ENCODE data around the gene TESK2.
A peak's percentile ranks its signal among the peaks of the same experiment; 100 is the strongest.

The TESK2 gene

GRCh38 chr1:45364294-45364693 lies 126.7 kb downstream of the TESK2 start:
- DNase-seq = no peak

- peak; percentile 69 for DNase-seq
Measured at GRCh38 chr1:45360981-45361380, 130.0 kb downstream of the TESK2 start.

- peak; percentile 80 for DNase-seq
Measured at GRCh38 chr1:45359882-45360513, 131.0 kb downstream of the TESK2 start.

GRCh38 chr1:45356186-45356585 lies 134.8 kb downstream of the TESK2 start:
- DNase-seq = no peak

- no peak for DNase-seq
Measured at GRCh38 chr1:45355683-45356082, 135.3 kb downstream of the TESK2 start.

- DNase-seq = no peak
Measured at GRCh38 chr1:45354838-45355237, 136.1 kb downstream of the TESK2 start.

GRCh38 chr1:45353685-45354084 lies 137.3 kb downstream of the TESK2 start:
- DNase-seq = no peak

GRCh38 chr1:45351508-45351907 lies 139.5 kb downstream of the TESK2 start:
- DNase-seq = no peak

- no peak for DNase-seq
Measured at GRCh38 chr1:45348966-45349677, 141.8 kb downstream of the TESK2 start.

- no peak for DNase-seq
Measured at GRCh38 chr1:45348609-45348965, 142.4 kb downstream of the TESK2 start.

GRCh38 chr1:45348020-45348419 lies 142.9 kb downstream of the TESK2 start:
- no peak for DNase-seq

GRCh38 chr1:45346473-45346872 lies 144.5 kb downstream of the TESK2 start:
- no peak for DNase-seq

- no peak for DNase-seq
Measured at GRCh38 chr1:45345014-45345413, 145.9 kb downstream of the TESK2 start.

GRCh38 chr1:45344499-45344898 lies 146.5 kb downstream of the TESK2 start:
- no peak for DNase-seq

GRCh38 chr1:45340816-45341466 lies 150.0 kb downstream of the TESK2 start:
- DNase-seq = no peak

GRCh38 chr1:45339789-45340558 lies 151.0 kb downstream of the TESK2 start, which contains the start of the genes MUTYH and TOE1:
Gene MUTYH, minus strand, starts transcription at chr1:45340440. Its CDS starts 5,935 bp downstream, at chr1:45334505.
Gene TOE1, plus strand, starts transcription at chr1:45340170. Its CDS starts 83 bp downstream, at chr1:45340253.
- peak; percentile 95 for DNase-seq

- DNase-seq = no peak
Measured at GRCh38 chr1:45337630-45338325, 153.2 kb downstream of the TESK2 start.

GRCh38 chr1:45335855-45336324 lies 155.1 kb downstream of the TESK2 start:
- no peak for DNase-seq

GRCh38 chr1:45334308-45335245 lies 156.4 kb downstream of the TESK2 start:
- DNase-seq = no peak

- no peak for DNase-seq
Measured at GRCh38 chr1:45332346-45332720, 158.6 kb downstream of the TESK2 start.

Data from right hindlimb (tissue), 1 donor.